Measurements from ENCODE around the gene PDE6D.

The PDE6D gene

GRCh38 chr2:231708773-231709635, 72.1 kb downstream of the PDE6D start:
- peak; percentile 36 to 39 for DNase-seq (ENCODE audit: low read depth in 1 of 2, low spot score in 1 of 2)

GRCh38 chr2:231707927-231708772, 72.9 kb downstream of the PDE6D start, which contains the start of gene PTMA:
Gene PTMA (plus strand): TSS chr2:231708525. CDS start chr2:231708707, 182 bp downstream.
- DNase-seq (ENCODE audit: low read depth in 1 of 2, low spot score in 1 of 2), result peak; percentile 98 to 99

GRCh38 chr2:231707625-231707926, 73.5 kb downstream of the PDE6D start:
- DNase-seq (ENCODE audit: low read depth in 1 of 2, low spot score in 1 of 2), result no peak

GRCh38 chr2:231706731-231707624, 74.1 kb downstream of the PDE6D start:
- DNase-seq (ENCODE audit: low read depth in 1 of 2, low spot score in 1 of 2), result peak; percentile 93 to 97

GRCh38 chr2:231704017-231704416, 77.1 kb downstream of the PDE6D start:
- no peak for DNase-seq (ENCODE audit: low read depth in 1 of 2, low spot score in 1 of 2)

GRCh38 chr2:231701456-231702373, 79.4 kb downstream of the PDE6D start:
- no peak for DNase-seq (ENCODE audit: low read depth in 1 of 2, low spot score in 1 of 2)

- no peak for DNase-seq (ENCODE audit: low read depth in 1 of 2, low spot score in 1 of 2)
Measured at GRCh38 chr2:231699006-231699405, 82.1 kb downstream of the PDE6D start.

GRCh38 chr2:231696004-231696367, 85.1 kb downstream of the PDE6D start:
- no peak for DNase-seq (ENCODE audit: low read depth in 1 of 2, low spot score in 1 of 2)

GRCh38 chr2:231693956-231694355, 87.1 kb downstream of the PDE6D start:
- no peak for DNase-seq (ENCODE audit: low read depth in 1 of 2, low spot score in 1 of 2)

- DNase-seq (ENCODE audit: low read depth in 1 of 2, low spot score in 1 of 2), result no peak
Measured at GRCh38 chr2:231692847-231693246, 88.2 kb downstream of the PDE6D start.

GRCh38 chr2:231691251-231691772, 89.8 kb downstream of the PDE6D start:
- DNase-seq (ENCODE audit: low read depth in 1 of 2, low spot score in 1 of 2), result no peak

- DNase-seq (ENCODE audit: low read depth in 1 of 2, low spot score in 1 of 2), result no peak
Measured at GRCh38 chr2:231689124-231689893, 91.8 kb downstream of the PDE6D start.

GRCh38 chr2:231688719-231689118, 92.4 kb downstream of the PDE6D start:
- no peak for DNase-seq (ENCODE audit: low read depth in 1 of 2, low spot score in 1 of 2)

GRCh38 chr2:231687961-231688360, 93.1 kb downstream of the PDE6D start:
- no peak for DNase-seq (ENCODE audit: low read depth in 1 of 2, low spot score in 1 of 2)

GRCh38 chr2:231687133-231687852, 93.8 kb downstream of the PDE6D start:
- peak; percentile 38 to 51 for DNase-seq (ENCODE audit: low read depth in 1 of 2, low spot score in 1 of 2)

- no peak for DNase-seq (ENCODE audit: low read depth in 1 of 2, low spot score in 1 of 2)
Measured at GRCh38 chr2:231686192-231687100, 94.6 kb downstream of the PDE6D start.
